ENCODE measurements around the gene NPPB. TPM values are rescaled to one million over a fixed set of nuclear protein-coding genes. Genes with fewer than 3 reads are reported as not detected.

The NPPB gene
- total and polyA plus RNA-seq, 2 of the 8 experiments (the other 6 are each of a cell fraction or from before 2014, with no cell fraction given), result 0.36 to 0.91 TPM

GRCh38 chr1:11872545-11872944, 13.8 kb upstream of the NPPB start:
- Histone ChIP-seq H3K18ac (ENCODE audit: extremely low read depth, low read length) (no peak overlapping the region), H2BK12ac (ENCODE audit: low read depth, low read length) (no peak overlapping the region), H3K23me2 (ENCODE audit: low read depth, low read length) (no peaks in the 10 kb centered on the region; the same call in 1 of the 2 replicates), H3K4me1 (replicated peaks in 1 of 4; ENCODE audit: control insufficient read depth in 3 of 4, insufficient read depth in 4 of 4, low read length in 3 of 4) (no peaks in the 10 kb centered on the region), H4K8ac (ENCODE audit: extremely low read depth, insufficient read depth, low read length) (no peak overlapping the region), H3K27me3 (replicated peaks in 1 of 4; ENCODE audit: control insufficient read depth in 3 of 4, extremely low read depth in 1 of 4, insufficient read depth in 3 of 4, low read length in 3 of 4) (no peaks in the 10 kb centered on the region), H3K23ac (ENCODE audit: insufficient read length) (no peak overlapping the region), H2BK5ac (ENCODE audit: low read depth, low read length) (no peak overlapping the region), H3K36me3 (ENCODE audit: control insufficient read depth in 2 of 4, insufficient read depth in 4 of 4, low read length in 3 of 4) (no peaks in the 10 kb centered on the region), H3K27ac (ENCODE audit: low read depth, low read length) (no peak overlapping the region), H4K91ac (replicated peaks; ENCODE audit: insufficient read length, low read length) (no peak overlapping the region), H3K9ac (replicated peaks in 1 of 4; ENCODE audit: extremely low read depth in 1 of 4, low read depth in 3 of 4, low read length in 3 of 4) (no peak overlapping the region), H2AK5ac (ENCODE audit: low read depth, low read length) (no peak overlapping the region), H3K56ac (replicated peaks; ENCODE audit: insufficient read length, low read depth, low read length) (no peak overlapping the region), H3K79me1 (ENCODE audit: low read depth, low read length) (no peaks in the 10 kb centered on the region), H3K4me3 (ENCODE audit: extremely low read depth in 1 of 4, insufficient read depth in 2 of 4, low read depth in 3 of 4, low read length in 4 of 4) (no peak overlapping the region), H2BK20ac (ENCODE audit: low read length) (no peak overlapping the region), H2BK120ac (replicated peaks; ENCODE audit: low read depth, low read length) (no peak overlapping the region), H4K20me1 (replicated peaks in 1 of 2; ENCODE audit: control insufficient read depth in 1 of 2, insufficient read depth in 2 of 2, low read length in 2 of 2) (no peaks in the 10 kb centered on the region), H2BK15ac (ENCODE audit: low read length) (no peak overlapping the region), H4K5ac (ENCODE audit: insufficient read length, low read depth, low read length) (no peak overlapping the region), H2AFZ (ENCODE audit: low read length) (no peak overlapping the region), H3K9me3 (ENCODE audit: insufficient read depth in 2 of 2, low read depth in 1 of 2, low read length in 1 of 2) (no peaks in the 10 kb centered on the region), H3K4ac (replicated peaks; ENCODE audit: insufficient read length, low read depth, low read length) (no peak overlapping the region), H3K79me2 (ENCODE audit: control insufficient read depth in 1 of 2, insufficient read depth in 2 of 2, low read length in 2 of 2) (no peaks in the 10 kb centered on the region), H3K14ac (ENCODE audit: insufficient read length) (no peak overlapping the region), H3K4me2 (ENCODE audit: insufficient read depth in 1 of 2, low read depth in 2 of 2, low read length in 2 of 2) (no peak overlapping the region)
- POLR2A ChIA-PET (ENCODE audit: partially characterized antibody), result interaction anchor here (0.9 to 7.1 kb wide), 2 partner anchors 36 to 94 kb away, joined by 3 to 47 read pairs; no protein-coding TSS in a partner anchor
- WGBS, 2 experiments (ENCODE audit: extremely low coverage in 1 of 2, insufficient coverage in 1 of 2, insufficient read length in 1 of 2, insufficient replicate concordance in 2 of 2, low coverage in 1 of 2, low lambda C conversion rate in 2 of 2, missing lambda C conversion rate in 1 of 2), result 87% methylated on average over 7 of the region's 7 CpGs; no CpG with 5 or more reads in 1 of the 2 experiments
- DNase-seq (ENCODE audit: low read depth in 1 of 2, low spot score in 2 of 2) (no peak), FAIRE-seq (no peak)
- CTCF ChIA-PET (ENCODE audit: partially characterized antibody), result interaction anchor here (0.7 to 5.6 kb wide), 11 partner anchors 10 to 254 kb away, joined by 3 to 32 read pairs (median 7); partner anchors contain the start of gene NPPA
- TF ChIP-seq CTBP2 (IDR thresholded peaks at IDR 0.05; ENCODE audit: borderline replicate concordance, insufficient read depth, insufficient read length, low read length), result no peak
- TF ChIP-seq TEAD4 (IDR thresholded peaks at IDR 0.05; ENCODE audit: low read depth, low read length), result no peak
- TF ChIP-seq USF2 (IDR thresholded peaks at IDR 0.05; ENCODE audit: low read length), result no peak
- no peak for TF ChIP-seq EP300 (IDR thresholded peaks at IDR 0.05; ENCODE audit: borderline replicate concordance in 1 of 2, low read depth in 2 of 2, low read length in 2 of 2)
- no peak for TF ChIP-seq RNF2 (IDR thresholded peaks at IDR 0.05; ENCODE audit: borderline replicate concordance, low read depth, low read length, missing control alignments, poor library complexity, severe bottlenecking)
- TF ChIP-seq CREB1 (IDR thresholded peaks at IDR 0.05), result no peak
- no peak for TF ChIP-seq E2F6 (IDR thresholded peaks at IDR 0.05)
- no peak for TF ChIP-seq EGR1 (IDR thresholded peaks at IDR 0.05; ENCODE audit: borderline replicate concordance, low read depth, low read length)
- no peak for TF ChIP-seq BRCA1 (IDR thresholded peaks at IDR 0.05; ENCODE audit: low read depth, low read length)
- no peak for TF ChIP-seq RAD21 (IDR thresholded peaks at IDR 0.05 in 1 of 2, conservative IDR thresholded peaks at IDR 0.05 in 1 of 2; ENCODE audit: low read depth in 2 of 2, low read length in 2 of 2)
- no peak for TF ChIP-seq RFX5 (IDR thresholded peaks at IDR 0.05; ENCODE audit: borderline replicate concordance, low read depth, low read length)

Data from H1 (cell line).